Stimulated activated CD8-positive, alpha-beta memory T cell treated with anti-CD3 and anti-CD28 coated beads, Interleukin-2, amount 100 ng/mL, for 48 hours (primary cell): ENCODE measurements around the gene CD300LG.
"Not testable (repeated sequence)": the region's sequence is repeated elsewhere in the genome, so short reads cannot be mapped to it uniquely, and the experiment has no call there.

Experiments used
- DNase-seq, 2 donors: peaks; one replicate each; pipeline ENCODE4 v3.0.0-alpha.2; 2020; ENCODE audit warnings: low read depth in 2 of 2

Gene CD300LG, protein sequence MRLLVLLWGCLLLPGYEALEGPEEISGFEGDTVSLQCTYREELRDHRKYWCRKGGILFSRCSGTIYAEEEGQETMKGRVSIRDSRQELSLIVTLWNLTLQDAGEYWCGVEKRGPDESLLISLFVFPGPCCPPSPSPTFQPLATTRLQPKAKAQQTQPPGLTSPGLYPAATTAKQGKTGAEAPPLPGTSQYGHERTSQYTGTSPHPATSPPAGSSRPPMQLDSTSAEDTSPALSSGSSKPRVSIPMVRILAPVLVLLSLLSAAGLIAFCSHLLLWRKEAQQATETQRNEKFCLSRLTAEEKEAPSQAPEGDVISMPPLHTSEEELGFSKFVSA

GRCh38 chr17:43846963-43847371, at the start of gene CD300LG:
Gene CD300LG, plus strand, starts transcription at chr17:43847176. Its CDS starts 41 bp downstream, at chr17:43847217.
- DNase-seq = no peak

DNA sequence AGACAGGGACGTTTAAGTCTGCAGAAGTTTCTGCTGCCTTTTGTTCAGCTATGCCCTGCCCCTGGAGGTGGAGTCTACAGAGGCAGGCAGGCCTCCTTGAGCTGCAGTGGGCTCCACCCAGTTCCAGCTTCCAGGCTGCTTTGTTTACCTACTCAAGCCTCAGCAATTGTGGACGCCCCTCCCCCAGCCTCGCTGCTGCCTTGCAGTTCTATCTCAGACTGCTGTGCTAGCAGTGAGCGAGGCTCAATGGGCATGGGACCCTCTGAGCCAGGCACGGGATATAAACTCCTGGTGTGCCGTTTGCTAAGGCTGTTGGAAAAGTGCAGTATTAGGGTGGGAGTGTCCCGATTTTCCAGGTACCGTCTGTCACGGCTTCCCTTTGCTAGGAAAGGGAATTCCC, 49.0 kb upstream of the CD300LG start:
- DNase-seq = not testable (repeated sequence)

DNA sequence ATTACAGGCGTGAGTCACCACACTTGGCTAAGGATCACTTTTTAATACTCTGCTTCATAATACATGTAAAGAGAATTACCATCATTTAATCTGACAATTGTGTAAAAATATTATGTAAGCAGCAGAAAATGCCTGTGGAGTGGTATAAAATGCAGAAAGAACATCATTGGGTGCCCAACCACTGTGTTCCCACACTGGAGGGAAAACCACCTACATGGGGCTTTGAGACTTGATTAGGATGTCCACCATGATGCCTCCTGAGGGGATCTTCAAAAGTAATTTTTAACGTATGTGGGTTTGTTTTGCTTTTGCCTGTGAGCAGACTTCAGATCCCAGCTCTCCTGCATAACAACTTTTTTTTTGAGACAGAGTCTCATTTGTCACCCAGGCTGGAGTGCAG, 47.9 kb upstream of the CD300LG start:
- DNase-seq = no peak

- no peak for DNase-seq
Observed at GRCh38 chr17:43800736-43801135, 46.2 kb upstream of the CD300LG start.

DNA sequence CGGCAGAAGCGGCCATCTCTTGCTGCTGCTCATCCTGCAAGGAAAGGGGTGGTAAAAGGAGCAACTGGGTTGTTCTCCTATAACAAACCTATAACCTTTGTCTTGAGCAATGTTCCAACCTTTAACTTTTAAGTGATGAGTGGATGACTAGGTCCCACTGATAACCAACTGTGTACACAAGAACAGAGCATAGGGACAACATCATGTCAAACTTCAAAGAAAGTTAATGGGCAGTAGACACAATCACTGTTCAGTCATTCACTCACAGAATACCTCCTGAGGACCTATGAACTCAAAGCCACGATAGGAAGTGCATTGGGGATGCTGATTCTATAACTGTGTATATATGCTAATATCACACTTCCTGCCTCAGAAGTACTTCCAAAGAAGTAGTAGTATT, 45.1 kb upstream of the CD300LG start:
- DNase-seq = no peak

DNA sequence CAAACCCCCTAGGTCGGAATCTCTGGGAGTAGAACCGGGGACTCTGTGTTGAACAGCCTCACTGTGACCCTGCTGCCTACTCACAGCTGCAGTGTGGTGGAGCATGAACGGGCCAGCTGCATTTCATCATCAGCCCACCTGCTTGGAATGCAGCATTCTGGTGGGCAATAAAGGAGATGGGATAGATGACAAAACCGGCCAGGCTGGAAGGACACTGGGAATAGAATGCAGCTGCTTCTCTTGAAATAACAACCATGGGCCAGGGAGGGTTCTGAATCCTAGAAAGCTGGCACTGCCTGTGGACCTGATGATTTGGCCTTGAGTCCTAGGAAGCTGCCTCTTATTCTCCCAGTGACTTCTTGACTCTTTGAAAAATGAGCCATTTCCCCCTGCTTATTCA, 43.2 kb upstream of the CD300LG start:
- no peak for DNase-seq

DNA sequence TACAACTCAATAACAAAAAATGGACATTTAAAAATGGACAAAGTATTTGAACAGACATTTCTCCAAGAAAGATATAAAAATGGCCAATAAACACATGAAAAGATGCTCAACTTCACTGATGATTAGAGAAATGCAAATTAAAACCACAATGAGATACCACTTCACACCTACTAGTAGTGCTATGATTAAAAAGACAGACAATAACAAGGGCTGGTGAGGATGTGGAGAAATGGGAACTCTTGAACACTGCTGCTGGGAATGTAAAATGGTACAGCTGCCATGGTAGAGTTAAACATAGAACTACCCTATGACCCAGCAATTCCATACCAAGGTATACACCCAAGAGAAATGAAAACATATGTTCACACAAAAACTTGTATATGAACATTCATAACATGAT, 41.9 kb upstream of the CD300LG start:
- no peak for DNase-seq

DNA sequence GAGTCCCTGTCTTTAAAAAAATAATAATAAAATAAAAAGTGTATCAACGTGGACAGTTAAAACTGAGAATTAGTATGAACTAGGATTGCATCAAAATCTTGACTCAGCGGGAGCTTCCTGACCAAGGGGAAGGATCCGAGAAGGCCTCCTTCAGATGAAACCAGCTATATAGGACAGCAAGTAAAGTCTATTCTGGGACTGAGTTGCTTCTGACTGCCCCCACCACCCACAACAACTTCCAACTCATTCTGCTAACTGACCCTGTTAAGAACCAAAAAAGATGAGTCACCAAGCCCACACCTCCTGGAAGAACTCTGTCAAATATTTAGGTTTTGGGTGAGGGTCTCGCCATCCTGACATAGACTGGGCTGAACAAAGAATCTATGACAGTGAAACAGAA, 38.9 kb upstream of the CD300LG start:
- no peak for DNase-seq

- no peak for DNase-seq
Observed at GRCh38 chr17:43809121-43809520, 37.9 kb upstream of the CD300LG start.

DNA sequence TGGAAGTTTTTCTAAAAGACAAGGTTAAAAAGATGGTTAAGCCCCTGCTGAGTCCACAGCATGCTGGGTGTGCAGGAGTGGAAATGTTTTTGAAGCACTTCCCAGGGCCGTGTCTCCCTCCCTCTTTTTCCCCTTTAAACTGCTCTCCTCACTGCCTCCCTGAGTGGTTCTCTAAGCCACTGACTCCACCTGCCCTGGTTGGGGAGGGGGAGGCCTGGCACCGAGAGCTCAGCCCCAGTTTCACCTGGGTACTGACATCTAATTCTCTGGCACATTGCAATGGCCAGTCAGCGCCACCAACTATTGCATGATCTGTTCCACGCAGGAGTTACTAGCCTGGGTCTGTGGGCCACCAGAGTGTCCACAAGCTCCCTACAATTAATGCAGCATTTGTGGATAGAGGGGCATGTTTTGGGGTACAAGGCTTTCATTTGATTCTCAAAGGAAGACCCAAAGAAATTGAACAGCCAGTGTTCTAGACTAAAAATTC, 36.7 kb upstream of the CD300LG start:
- no peak for DNase-seq

- DNase-seq = no peak
Observed at GRCh38 chr17:43810823-43811222, 36.2 kb upstream of the CD300LG start.

DNA sequence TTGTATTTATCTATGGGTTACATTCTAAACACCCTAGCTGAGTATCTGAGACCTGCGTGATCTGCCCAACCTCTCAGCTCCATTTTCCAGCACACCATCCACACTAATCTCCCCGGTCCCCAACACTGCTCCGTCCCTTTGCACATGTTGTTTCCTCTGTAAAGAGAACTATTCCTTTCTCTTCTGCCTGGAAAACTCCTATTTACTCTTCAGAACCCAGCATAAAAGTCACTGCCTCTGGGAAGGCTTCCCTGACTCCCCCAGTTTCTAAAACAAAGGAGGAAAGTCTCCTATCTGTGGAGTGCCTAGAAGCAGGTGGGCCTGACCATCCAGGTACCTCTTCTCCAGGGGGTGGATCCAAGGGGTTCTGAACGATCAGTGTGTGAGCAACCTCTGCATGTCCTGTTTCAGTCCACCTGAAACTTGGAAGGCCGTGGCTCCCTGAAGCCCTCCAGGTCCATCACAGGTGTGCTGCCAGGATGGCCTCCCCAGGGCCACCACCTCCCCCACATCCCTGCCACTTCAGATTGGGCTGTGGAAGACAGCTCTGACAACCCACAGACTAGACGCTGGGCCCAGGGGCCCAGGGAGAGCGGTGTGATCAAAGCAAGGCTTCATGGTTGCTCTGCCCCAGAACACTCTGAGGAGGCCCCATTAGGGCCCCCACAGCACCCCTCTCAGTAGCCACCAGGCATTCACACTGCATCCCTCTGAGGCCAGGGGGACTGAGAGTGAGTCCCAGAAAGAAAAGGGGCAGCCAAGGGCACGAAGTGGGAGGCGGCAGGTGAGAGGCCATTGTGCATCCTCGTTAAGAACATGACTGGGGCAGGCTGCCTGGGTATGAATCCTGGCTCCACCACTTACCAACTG, 34.3 kb upstream of the CD300LG start:
- DNase-seq = no peak

DNA sequence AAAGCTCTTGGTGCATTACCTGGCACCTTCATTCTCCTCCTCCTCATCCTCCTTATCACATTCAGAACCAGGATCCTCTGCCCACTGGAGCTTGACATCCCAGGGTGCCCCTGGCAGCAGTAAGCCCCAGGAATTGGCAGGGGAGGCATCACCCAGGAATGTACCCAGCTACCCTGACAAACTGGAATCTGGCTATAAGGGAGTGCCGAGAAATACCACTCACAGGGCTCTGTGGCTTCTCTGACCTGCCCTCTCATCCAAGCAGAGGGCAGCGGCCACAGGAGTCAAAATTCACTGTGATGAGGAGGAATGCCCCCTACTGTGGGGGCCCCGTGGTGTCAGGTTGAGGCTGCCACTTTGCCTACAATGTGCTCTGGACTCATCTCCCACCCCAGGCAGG, 33.6 kb upstream of the CD300LG start:
- DNase-seq = no peak

GRCh38 chr17:43814026-43814425, 33.0 kb upstream of the CD300LG start:
- DNase-seq = no peak

- DNase-seq = no peak
Observed at GRCh38 chr17:43814714-43815113, 32.3 kb upstream of the CD300LG start.

- no peak for DNase-seq
Observed at GRCh38 chr17:43816336-43817320, 30.3 kb upstream of the CD300LG start.

DNA sequence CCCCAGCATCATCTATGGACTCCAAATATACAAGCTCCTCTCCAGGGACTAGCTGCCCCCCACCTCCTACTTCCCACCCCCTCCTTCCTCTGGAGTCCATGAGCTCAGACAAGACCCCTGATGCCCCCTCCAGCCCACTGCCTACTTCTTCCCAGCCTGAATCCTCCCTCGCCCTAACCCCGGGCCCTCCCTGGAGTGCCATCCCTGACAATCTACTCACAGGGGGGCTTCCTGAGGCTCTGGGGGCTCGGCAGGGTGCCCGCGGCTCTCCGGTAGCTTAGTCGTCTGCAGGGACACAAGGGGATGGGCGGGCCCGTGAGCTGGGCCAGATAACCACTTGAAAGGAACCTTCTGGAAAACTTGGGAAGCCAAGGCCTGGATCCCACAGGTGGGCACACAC, 29.1 kb upstream of the CD300LG start:
- DNase-seq = no peak

- no peak for DNase-seq
Observed at GRCh38 chr17:43818966-43819365, 28.0 kb upstream of the CD300LG start.

- DNase-seq = no peak
Observed at GRCh38 chr17:43820759-43821158, 26.2 kb upstream of the CD300LG start.

DNA sequence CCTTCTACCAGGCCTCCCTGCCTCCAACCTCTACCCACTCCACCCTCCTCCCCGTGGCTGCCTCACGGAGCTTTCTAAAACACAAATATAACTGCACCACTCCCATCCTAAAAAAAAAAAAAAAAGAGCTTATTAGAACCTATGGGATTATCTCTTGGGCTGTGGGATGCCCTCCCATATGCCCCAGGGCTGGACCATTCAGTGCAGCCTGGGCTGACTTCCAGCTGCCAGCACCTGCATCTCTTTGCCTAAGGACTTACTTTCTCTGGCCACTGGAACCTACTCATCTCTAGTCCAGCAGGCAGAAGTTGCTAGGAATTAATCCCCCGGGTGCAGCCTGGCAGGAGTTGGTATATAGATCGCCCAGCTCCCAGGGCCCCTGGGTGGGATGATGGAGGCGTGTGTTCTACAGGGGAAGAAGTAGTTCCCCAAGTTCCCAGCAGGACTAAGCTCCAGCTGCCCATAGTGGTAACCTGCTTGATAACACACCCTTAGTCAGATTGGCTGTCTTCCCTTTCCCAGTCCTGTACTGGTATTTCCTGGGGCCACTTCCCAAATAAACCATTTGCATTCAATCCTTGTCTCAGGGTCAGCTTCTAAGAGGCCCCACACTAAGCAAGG, 24.3 kb upstream of the CD300LG start:
- DNase-seq = no peak
